SK-N-SH (cell line): Measurements from ENCODE around the gene SP3.

Source experiments
- CHD2 ChIP-seq: fragments of 150-350 bp; IDR thresholded peaks from 2 replicates; pipeline ENCODE4 v1.6.1; 2018; ENCODE audit warnings: low read length; ENCODE audit not compliant: partially characterized antibody
- CTCF ChIP-seq: fragments of 200-600 bp; sonication (generic); IDR thresholded peaks from 2 replicates; pipeline ENCODE4 v1.6.1; 2017; ENCODE audit warnings: antibody characterized with exemption, mild to moderate bottlenecking, moderate library complexity
- EP300 ChIP-seq, 2 experiments: IDR thresholded peaks; 2 replicates each; pipeline versions ENCODE4 v1.4.0 to v1.6.1; 2012; ENCODE audit warnings: borderline replicate concordance in 1 of 2, low read depth in 1 of 2, low read length in 1 of 2
- EZH2phosphoT487 ChIP-seq: fragments of 200-600 bp; sonication (generic); IDR thresholded peaks from 2 replicates; pipeline ENCODE4 v1.6.1; 2017; ENCODE audit warnings: low read depth, mixed run types, mild to moderate bottlenecking, antibody characterized with exemption, moderate library complexity, borderline replicate concordance
- FOXM1 ChIP-seq: IDR thresholded peaks from 2 replicates; pipeline ENCODE4 v1.4.0; 2012; ENCODE audit warnings: low read depth, mild to moderate bottlenecking
- MAX ChIP-seq: IDR thresholded peaks from 2 replicates; pipeline ENCODE4 v1.4.0; 2012; ENCODE audit warnings: low read depth
- MXI1 ChIP-seq: IDR thresholded peaks from 2 replicates; pipeline ENCODE4 v1.6.1; 2012; ENCODE audit warnings: mild to moderate bottlenecking, low read depth, low read length, improper control_type of control experiment
- POLR2AphosphoS5 ChIP-seq: IDR thresholded peaks from 2 replicates; pipeline ENCODE4 v1.6.1; 2012; ENCODE audit warnings: low read depth, low read length
- RAD21 ChIP-seq: IDR thresholded peaks from 2 replicates; pipeline ENCODE4 v1.6.1; 2012; ENCODE audit warnings: mild to moderate bottlenecking, low read length
- REST ChIP-seq: IDR thresholded peaks from 2 replicates; pipeline ENCODE4 v1.6.1; 2012; ENCODE audit warnings: mild to moderate bottlenecking, low read depth, low read length, moderate library complexity
- RFX5 ChIP-seq: IDR thresholded peaks from 2 replicates; pipeline ENCODE4 v1.6.1; 2012; ENCODE audit warnings: mild to moderate bottlenecking, improper control_type of control experiment, low read length
- TAF1 ChIP-seq: IDR thresholded peaks from 2 replicates; pipeline ENCODE4 v1.6.1; 2012; ENCODE audit warnings: low read depth, mild to moderate bottlenecking, low read length, moderate library complexity, borderline replicate concordance
- USF2 ChIP-seq: fragments of 150-350 bp; IDR thresholded peaks from 2 replicates; pipeline ENCODE4 v1.6.1; 2017; ENCODE audit warnings: antibody characterized with exemption, low read length, low read depth, borderline replicate concordance
- YY1 ChIP-seq: IDR thresholded peaks from 2 replicates; pipeline ENCODE4 v1.4.0; 2012; ENCODE audit warnings: low read depth, mild to moderate bottlenecking

- TF ChIP-seq MAX (no peak), CTCF (no peak), YY1 (no peak), EP300 (IDR thresholded peaks at IDR 0.05; ENCODE audit: borderline replicate concordance in 1 of 2, low read depth in 1 of 2, low read length in 1 of 2) (no peak), POLR2AphosphoS5 (no peak), RFX5 (no peak), RAD21 (no peak), CHD2 (no peak), USF2 (no peak), EZH2phosphoT487 (no peak), MXI1 (no peak), REST (no peak), TAF1 (no peak), FOXM1 (no peak)
Observed at GRCh38 chr2:174013315-174013751, 48.2 kb upstream of the SP3 start.
